ENCODE measurements around the gene PLK5.

- TF ChIP-seq POLR2AphosphoS5 (IDR thresholded peaks at IDR 0.05) (peak in 2 of 4 donors; percentile 17 to 26), CTCF (IDR thresholded peaks at IDR 0.05) (no peak), EP300 (IDR thresholded peaks at IDR 0.05) (no peak), POLR2A (IDR thresholded peaks at IDR 0.05) (no peak)
Observed at GRCh38 chr19:1490311-1491113, 33.4 kb upstream of the PLK5 start, which contains the start of gene PCSK4.
